HG03103 (cell line): ENCODE results near the gene CLDN34.

Source experiments
- ATAC-seq: cut with Tn5 transposase; IDR thresholded peaks from one replicate; pipeline ENCODE4 v1.9.1; 2021; ENCODE audit warnings: low read depth; ENCODE audit not compliant: unreplicated experiment

The CLDN34 gene

DNA sequence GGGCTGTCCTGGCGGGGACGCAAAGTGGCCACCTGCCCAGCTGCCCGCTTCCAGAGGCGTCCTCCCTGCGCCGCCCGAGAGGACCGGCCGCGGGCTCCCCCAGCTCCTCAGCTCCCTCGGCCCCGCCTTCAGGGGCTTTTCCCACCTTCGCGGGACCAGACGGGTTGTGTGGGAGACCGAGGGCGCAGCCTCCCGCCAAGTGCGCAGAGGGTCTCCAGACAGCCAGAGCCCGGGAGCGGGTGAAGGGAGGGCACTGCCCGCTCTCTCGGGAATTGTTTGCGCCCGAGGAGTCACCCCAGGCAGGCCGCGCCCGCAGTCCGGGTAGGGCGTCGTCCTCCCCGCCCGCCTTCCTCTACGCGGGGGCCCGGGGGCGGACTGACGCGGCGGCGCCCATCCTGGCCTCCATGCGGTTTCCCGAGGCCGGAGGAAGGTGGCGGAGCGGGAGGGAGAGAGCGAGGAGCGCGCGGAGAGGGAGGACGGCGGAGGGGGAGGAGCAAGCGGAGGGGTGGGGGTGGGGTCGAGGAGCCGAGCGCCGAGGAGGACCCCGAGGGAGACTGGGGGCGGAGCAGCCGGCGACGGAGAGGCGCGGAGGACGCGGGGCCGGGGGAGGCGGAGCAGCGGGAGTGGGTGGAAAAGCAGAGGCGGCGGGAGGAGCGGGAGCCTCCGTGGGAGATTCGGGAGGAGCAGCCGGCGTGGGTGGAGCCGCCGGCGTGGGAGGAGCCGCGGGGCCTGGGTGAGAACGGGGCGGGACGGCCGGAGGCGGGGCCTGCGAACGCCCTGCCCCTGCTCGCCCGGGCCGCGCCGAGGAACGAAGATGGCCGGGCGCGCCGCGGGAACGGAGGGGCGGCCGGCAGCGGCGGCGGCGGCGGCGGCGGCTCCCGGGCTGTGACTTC, 47.5 kb downstream of the CLDN34 start:
- peak; percentile 87 for ATAC-seq

DNA sequence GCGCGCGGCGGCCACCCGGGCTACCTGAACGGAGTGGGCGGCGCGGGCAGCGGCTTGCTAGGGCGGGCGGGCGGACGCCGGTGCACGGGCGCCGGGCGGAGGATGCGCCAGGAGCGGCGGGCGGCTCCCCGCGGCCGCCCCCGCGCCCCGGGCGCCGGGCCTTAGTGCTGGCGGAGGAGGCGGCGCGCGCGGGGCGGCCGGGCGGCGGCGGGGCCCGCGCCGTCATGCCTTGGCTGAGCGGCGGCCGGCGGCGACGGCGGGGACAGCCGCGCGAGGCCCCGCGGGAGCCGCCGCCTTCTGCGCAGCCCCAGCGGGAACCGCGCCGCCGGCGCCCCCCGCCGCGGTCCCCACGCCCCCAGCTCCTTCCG, 48.2 kb downstream of the CLDN34 start:
- ATAC-seq, result peak; percentile 17

DNA sequence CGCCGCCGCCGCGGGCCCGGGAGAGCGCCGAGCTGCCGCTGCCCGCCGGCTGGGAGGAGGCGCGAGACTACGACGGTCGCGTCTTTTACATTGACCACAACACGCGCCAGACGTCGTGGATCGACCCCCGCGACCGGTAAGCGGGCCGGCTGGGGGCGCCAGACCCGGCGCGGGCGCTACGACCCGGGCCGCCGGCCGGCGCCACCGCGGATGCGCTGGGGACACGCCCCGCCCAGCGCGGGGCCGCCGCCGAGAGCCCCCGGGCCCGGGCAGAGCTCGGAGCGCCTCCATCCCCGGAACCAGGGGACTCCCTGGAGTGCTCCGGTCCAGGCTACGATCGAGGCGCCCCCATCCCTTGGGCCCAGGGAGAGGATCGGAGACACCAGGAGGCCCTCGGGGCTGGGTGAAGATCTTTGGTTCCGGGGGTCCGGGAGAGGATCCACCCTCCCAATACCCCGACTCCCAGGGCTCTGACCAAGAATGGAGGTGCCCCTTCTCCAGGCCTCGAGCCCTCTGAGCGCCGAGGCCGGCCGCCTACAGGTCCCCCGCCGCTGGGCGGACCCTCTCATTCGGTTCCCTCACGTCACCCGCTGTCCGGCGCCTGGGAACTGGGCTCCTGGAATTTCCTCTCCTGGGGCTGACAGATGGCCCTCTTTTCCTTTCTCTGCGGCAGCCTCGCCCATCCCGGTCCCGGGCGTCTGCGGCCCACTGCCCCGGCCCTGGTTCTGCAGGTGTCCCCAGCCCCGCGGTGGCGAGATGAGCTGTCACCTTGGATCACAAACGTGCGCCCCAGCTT, 48.8 kb downstream of the CLDN34 start:
- ATAC-seq, result no peak

DNA sequence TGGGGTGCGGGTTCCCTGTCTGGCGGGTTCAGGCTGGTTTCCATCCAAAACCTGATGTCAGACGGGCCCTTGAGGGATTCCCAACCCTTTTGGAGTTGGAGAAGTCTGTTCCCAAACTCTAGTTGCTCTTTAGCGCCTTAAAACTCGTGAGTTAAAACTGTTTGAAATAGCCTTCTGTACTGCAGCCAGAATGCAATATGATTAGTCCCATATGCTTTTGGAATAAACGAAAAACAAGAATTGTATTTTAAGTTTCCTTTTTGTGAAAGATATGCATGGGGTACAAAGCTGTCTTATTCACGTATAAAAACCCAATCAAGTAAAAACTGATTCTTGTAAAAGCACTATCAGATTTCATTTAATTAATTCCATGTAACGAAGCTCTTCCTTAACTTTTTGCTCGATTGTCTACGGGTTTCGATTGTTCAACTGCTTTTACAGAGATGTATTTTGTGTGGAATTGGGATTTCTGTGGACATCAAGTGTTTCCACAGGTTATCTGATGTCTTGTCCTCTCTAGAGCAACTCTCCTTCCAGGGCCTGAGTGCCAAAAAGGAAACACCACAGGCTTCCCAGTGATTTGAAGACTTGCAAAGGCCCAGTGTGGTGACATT, 49.5 kb downstream of the CLDN34 start:
- no peak for ATAC-seq

DNA sequence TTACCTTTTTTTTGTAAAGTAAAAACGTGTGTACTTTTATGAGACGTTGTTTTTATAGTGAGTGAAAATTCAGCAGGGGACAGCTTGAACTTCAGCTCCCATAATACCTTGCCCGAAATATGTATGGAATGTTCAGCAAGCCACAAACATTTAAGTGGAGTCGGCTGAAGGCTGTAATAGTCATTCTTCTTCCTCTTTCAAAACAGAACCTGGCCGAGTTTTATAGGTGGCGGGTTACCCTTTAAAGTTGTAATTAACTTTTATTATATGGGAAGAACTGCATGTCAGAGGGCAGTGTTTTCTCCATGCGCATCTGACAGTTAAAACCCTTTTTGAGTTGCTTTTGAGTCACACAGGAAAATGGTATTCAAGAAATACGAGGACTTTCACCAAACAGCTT, 50.7 kb downstream of the CLDN34 start:
- ATAC-seq, result no peak
